Measurements from ENCODE around the gene PSMA6. TPM values are rescaled to one million over a fixed set of nuclear protein-coding genes. Genes with fewer than 3 reads are reported as not detected.

The PSMA6 gene
- total and polyA plus RNA-seq, 2 of the 8 experiments (the other 6 are each of a cell fraction or from before 2014, with no cell fraction given) = 180 to 238 TPM

DNA sequence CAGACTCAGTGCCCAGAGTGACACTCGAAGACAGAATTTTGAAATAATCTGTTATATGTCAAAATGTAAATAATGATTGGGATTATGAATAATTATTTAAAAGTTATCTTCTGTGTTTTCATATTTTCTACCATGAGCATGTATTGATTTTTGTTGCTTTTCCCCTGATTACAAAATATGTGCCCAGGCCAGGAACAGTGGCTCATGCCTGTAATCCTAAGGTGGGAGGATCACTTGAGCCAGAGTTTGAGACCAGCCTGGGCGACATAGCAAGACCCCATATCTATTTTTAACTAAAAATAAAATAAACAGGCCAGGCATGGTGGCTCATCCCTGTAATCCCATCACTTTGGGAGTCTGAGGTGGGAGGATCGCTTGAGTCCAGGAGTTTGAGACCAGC, 13.5 kb downstream of the PSMA6 start:
- Histone ChIP-seq H2BK5ac (ENCODE audit: low read depth, low read length) (no peak overlapping the region), H2AK5ac (ENCODE audit: low read depth, low read length) (no peak overlapping the region), H3K14ac (ENCODE audit: insufficient read length) (no peak overlapping the region), H3K56ac (replicated peaks; ENCODE audit: insufficient read length, low read depth, low read length) (no peak overlapping the region), H3K23me2 (ENCODE audit: low read depth, low read length) (no peaks in the 10 kb centered on the region), H3K36me3 (ENCODE audit: control insufficient read depth in 2 of 4, insufficient read depth in 4 of 4, low read length in 3 of 4) (peaks cover 0 to 27% (median 8%) of the 10 kb centered on the region in 4 experiments; a peak in 6 of 8 replicates), H3K18ac (ENCODE audit: extremely low read depth, low read length) (no peak overlapping the region), H4K20me1 (replicated peaks in 1 of 2; ENCODE audit: control insufficient read depth in 1 of 2, insufficient read depth in 2 of 2, low read length in 2 of 2) (peaks cover 0 to 2% of the 10 kb centered on the region in 2 experiments), H4K8ac (ENCODE audit: extremely low read depth, insufficient read depth, low read length) (no peak overlapping the region), H3K4me2 (ENCODE audit: insufficient read depth in 1 of 2, low read depth in 2 of 2, low read length in 2 of 2) (no peak overlapping the region), H2BK120ac (replicated peaks; ENCODE audit: low read depth, low read length) (no peak overlapping the region), H3K4me3 (ENCODE audit: extremely low read depth in 1 of 4, insufficient read depth in 2 of 4, low read depth in 3 of 4, low read length in 4 of 4) (no peak overlapping the region), H2AFZ (ENCODE audit: low read length) (no peak overlapping the region), H3K27ac (ENCODE audit: low read depth, low read length) (no peak overlapping the region), H3K23ac (ENCODE audit: insufficient read length) (no peak overlapping the region), H3K9me3 (ENCODE audit: insufficient read depth in 2 of 2, low read depth in 1 of 2, low read length in 1 of 2) (no peaks in the 10 kb centered on the region), H2BK12ac (ENCODE audit: low read depth, low read length) (no peak overlapping the region), H4K5ac (ENCODE audit: insufficient read length, low read depth, low read length) (no peak overlapping the region), H3K4me1 (replicated peaks in 1 of 4; ENCODE audit: control insufficient read depth in 3 of 4, insufficient read depth in 4 of 4, low read length in 3 of 4) (no peaks in the 10 kb centered on the region), H2BK20ac (ENCODE audit: low read length) (no peak overlapping the region), H3K79me2 (ENCODE audit: control insufficient read depth in 1 of 2, insufficient read depth in 2 of 2, low read length in 2 of 2) (peaks cover 6 to 71% of the 10 kb centered on the region in 2 experiments), H3K9ac (replicated peaks in 1 of 4; ENCODE audit: extremely low read depth in 1 of 4, low read depth in 3 of 4, low read length in 3 of 4) (no peak overlapping the region), H3K4ac (replicated peaks; ENCODE audit: insufficient read length, low read depth, low read length) (no peak overlapping the region), H3K79me1 (ENCODE audit: low read depth, low read length) (no peaks in the 10 kb centered on the region; the same call in 1 of the 2 replicates), H4K91ac (replicated peaks; ENCODE audit: insufficient read length, low read length) (no peak overlapping the region), H3K27me3 (replicated peaks in 1 of 4; ENCODE audit: control insufficient read depth in 3 of 4, extremely low read depth in 1 of 4, insufficient read depth in 3 of 4, low read length in 3 of 4) (no peaks in the 10 kb centered on the region), H2BK15ac (ENCODE audit: low read length) (no peak overlapping the region)
- ChIA-PET CTCF (ENCODE audit: partially characterized antibody) (interaction anchor here (1.1 to 2.4 kb wide), 4 partner anchors 14 to 48 kb away, joined by 3 to 6 read pairs (median 4); no protein-coding TSS in a partner anchor), POLR2A (ENCODE audit: partially characterized antibody) (interaction anchor here (0.7 to 2.9 kb wide), 3 partner anchors 14 to 99 kb away, joined by 3 to 7 read pairs (median 4); partner anchors contain the start of genes NFKBIA and PSMA6)
- no peak for FAIRE-seq
- no peak for DNase-seq (ENCODE audit: low read depth in 1 of 2, low spot score in 2 of 2)
- WGBS, 2 experiments (ENCODE audit: extremely low coverage in 1 of 2, insufficient coverage in 1 of 2, insufficient read length in 1 of 2, insufficient replicate concordance in 2 of 2, low coverage in 1 of 2, low lambda C conversion rate in 2 of 2, missing lambda C conversion rate in 1 of 2) = 90% methylated on average over 3 of the region's 3 CpGs; no CpG with 5 or more reads in 1 of the 2 experiments
- TF ChIP-seq SRF (IDR thresholded peaks at IDR 0.05; ENCODE audit: low read depth, low read length) (no peak), POU5F1 (IDR thresholded peaks at IDR 0.05; ENCODE audit: low read depth, low read length) (no peak), MAFK (IDR thresholded peaks at IDR 0.05; ENCODE audit: low read depth, low read length) (no peak), TBP (IDR thresholded peaks at IDR 0.05; ENCODE audit: low read depth, low read length) (no peak), NRF1 (IDR thresholded peaks at IDR 0.05; ENCODE audit: low read depth, low read length) (no peak), KDM5A (IDR thresholded peaks at IDR 0.05; ENCODE audit: low read length) (no peak), EGR1 (IDR thresholded peaks at IDR 0.05; ENCODE audit: borderline replicate concordance, low read depth, low read length) (no peak), E2F6 (IDR thresholded peaks at IDR 0.05) (no peak)
